NT2/D1 (cell line): ENCODE measurements around the gene AGMAT.

Experiments used
- DNase-seq: peaks from one replicate; pipeline ENCODE4 v3.0.0-alpha.2; 2011; ENCODE audit warnings: low read depth, low spot score
- H3K27me3 ChIP-seq: 2 replicates; pipeline ENCODE4 v1.6.0; 2011; ENCODE audit warnings: mild to moderate bottlenecking; ENCODE audit not compliant: insufficient read length, insufficient read depth
- H3K36me3 ChIP-seq: 2 replicates; pipeline ENCODE4 v1.6.1; 2011; ENCODE audit warnings: mild to moderate bottlenecking, low read length, mixed read lengths; ENCODE audit not compliant: insufficient read depth, insufficient read length
- H3K4me1 ChIP-seq: 2 replicates; pipeline ENCODE4 v1.5.1; 2011; ENCODE audit not compliant: insufficient read depth, insufficient read length
- H3K4me3 ChIP-seq: 2 replicates; pipeline ENCODE4 v1.5.1; 2011; ENCODE audit warnings: low read depth; ENCODE audit not compliant: insufficient read length
- H3K9ac ChIP-seq: 2 replicates; pipeline ENCODE4 v1.6.0; 2011; ENCODE audit warnings: low read depth; ENCODE audit not compliant: insufficient read length
- H3K9me3 ChIP-seq: 2 replicates; pipeline ENCODE4 v1.5.1; 2011; ENCODE audit warnings: mild to moderate bottlenecking, low read length; ENCODE audit not compliant: insufficient read depth
- SUZ12 ChIP-seq: IDR thresholded peaks from 2 replicates; pipeline ENCODE4 v1.6.1; 2011; ENCODE audit not compliant: insufficient read length, insufficient read depth; ENCODE audit errors: extremely low read depth
- YY1 ChIP-seq: IDR thresholded peaks from 2 replicates; pipeline ENCODE4 v1.6.1; 2011; ENCODE audit not compliant: insufficient read length, insufficient read depth
- ZNF274 ChIP-seq: IDR thresholded peaks from 2 replicates; pipeline ENCODE4 v1.6.1; 2011; ENCODE audit warnings: mild to moderate bottlenecking, low read depth, low read length

AGMAT gene

GRCh38 chr1:15543589-15544568 is 41.0 kb downstream of the AGMAT start:
- Histone ChIP-seq H3K4me1 (no peaks in the 10 kb centered on the region), H3K4me3 (no peak overlapping the region), H3K9me3 (no peaks in the 10 kb centered on the region), H3K9ac (no peak overlapping the region), H3K27me3 (no peaks in the 10 kb centered on the region), H3K36me3 (peaks cover 84% of the 10 kb centered on the region)
- no peak for DNase-seq
- TF ChIP-seq ZNF274 (no peak), SUZ12 (no peak), YY1 (no peak)

- H3K36me3 ChIP-seq = peaks cover 82% of the 10 kb centered on the region
Observed at GRCh38 chr1:15543251-15543588, 41.6 kb downstream of the AGMAT start.

GRCh38 chr1:15542388-15543250 is 42.2 kb downstream of the AGMAT start:
- H3K4me3 ChIP-seq = no peak overlapping the region
- no peak overlapping the region for H3K9ac ChIP-seq
- no peak for DNase-seq
- H3K9me3 ChIP-seq = no peaks in the 10 kb centered on the region
- H3K36me3 ChIP-seq = peaks cover 79% of the 10 kb centered on the region
- TF ChIP-seq ZNF274 = no peak
- no peak for TF ChIP-seq SUZ12
- no peak for TF ChIP-seq YY1
- H3K27me3 ChIP-seq = no peaks in the 10 kb centered on the region
- no peaks in the 10 kb centered on the region for H3K4me1 ChIP-seq

More at GRCh38 chr1:15543251-15543588, 41.6 kb downstream of the AGMAT start:
- DNase-seq = no peak
- Histone ChIP-seq H3K4me1 (no peaks in the 10 kb centered on the region), H3K4me3 (no peak overlapping the region), H3K9me3 (no peaks in the 10 kb centered on the region), H3K9ac (no peak overlapping the region), H3K27me3 (no peaks in the 10 kb centered on the region)
- TF ChIP-seq ZNF274 = no peak
- TF ChIP-seq YY1 = no peak
- no peak for TF ChIP-seq SUZ12

GRCh38 chr1:15541231-15541792 is 43.5 kb downstream of the AGMAT start:
- Histone ChIP-seq H3K36me3 (peaks cover 80% of the 10 kb centered on the region), H3K4me1 (no peaks in the 10 kb centered on the region), H3K9ac (no peak overlapping the region), H3K4me3 (no peak overlapping the region), H3K9me3 (no peaks in the 10 kb centered on the region), H3K27me3 (no peaks in the 10 kb centered on the region)
- DNase-seq = no peak
- TF ChIP-seq SUZ12 = no peak
- TF ChIP-seq ZNF274 = no peak
- no peak for TF ChIP-seq YY1

- no peak for DNase-seq
- no peaks in the 10 kb centered on the region for H3K27me3 ChIP-seq
- no peaks in the 10 kb centered on the region for H3K4me1 ChIP-seq
- no peak overlapping the region for H3K9ac ChIP-seq
- no peak overlapping the region for H3K4me3 ChIP-seq
- TF ChIP-seq YY1 (no peak), ZNF274 (no peak), SUZ12 (no peak)
- H3K36me3 ChIP-seq = peaks cover 78% of the 10 kb centered on the region
- no peaks in the 10 kb centered on the region for H3K9me3 ChIP-seq
Observed at GRCh38 chr1:15540186-15540585, 44.7 kb downstream of the AGMAT start.

- H3K27me3 ChIP-seq = no peaks in the 10 kb centered on the region
- DNase-seq = no peak
- H3K9me3 ChIP-seq = no peaks in the 10 kb centered on the region
- H3K36me3 ChIP-seq = peaks cover 77% of the 10 kb centered on the region
- H3K4me1 ChIP-seq = no peaks in the 10 kb centered on the region
- H3K9ac ChIP-seq = no peak overlapping the region
- no peak for TF ChIP-seq ZNF274
- TF ChIP-seq YY1 = no peak
- no peak for TF ChIP-seq SUZ12
- H3K4me3 ChIP-seq = no peak overlapping the region
Observed at GRCh38 chr1:15538771-15539170, 46.1 kb downstream of the AGMAT start.
